Activated CD4-positive, alpha-beta T cell treated with anti-CD3 and anti-CD28 coated beads for 48 hours (primary cell): ENCODE results near the gene LYRM9.
"Not testable (repeated sequence)": the region's sequence is repeated elsewhere in the genome, so short reads cannot be mapped to it uniquely, and the experiment has no call there.

ENCODE experiments used
- DNase-seq: peaks from one replicate; pipeline ENCODE4 v3.0.0-alpha.2; 2020

The LYRM9 gene

GRCh38 chr17:27892866-27893769 lies at the start of gene LYRM9:
TSS of gene LYRM9 (minus strand) at chr17:27893365. CDS start at chr17:27882694, 10,671 bp downstream.
- peak; percentile 94 for DNase-seq

- DNase-seq: no peak
These were observed 47.6 kb upstream of the LYRM9 start for GRCh38 chr17:27940503-27941428.

- no peak for DNase-seq
These were observed 46.6 kb upstream of the LYRM9 start for GRCh38 chr17:27939474-27940465.

GRCh38 chr17:27938864-27939263 lies 45.7 kb upstream of the LYRM9 start:
- DNase-seq: no peak

GRCh38 chr17:27938241-27938640 lies 45.1 kb upstream of the LYRM9 start:
- no peak for DNase-seq

GRCh38 chr17:27937025-27937546 lies 43.9 kb upstream of the LYRM9 start:
- no peak for DNase-seq

GRCh38 chr17:27930000-27930399 lies 36.8 kb upstream of the LYRM9 start:
- DNase-seq: no peak

GRCh38 chr17:27928587-27928986 lies 35.4 kb upstream of the LYRM9 start:
- no peak for DNase-seq

GRCh38 chr17:27927781-27928180 lies 34.6 kb upstream of the LYRM9 start:
- DNase-seq: no peak

- no peak for DNase-seq
These were observed 28.4 kb upstream of the LYRM9 start for GRCh38 chr17:27921599-27921998.

- DNase-seq: no peak
These were observed 27.9 kb upstream of the LYRM9 start for GRCh38 chr17:27921077-27921476.

- DNase-seq: no peak
These were observed 27.4 kb upstream of the LYRM9 start for GRCh38 chr17:27920569-27920968.

GRCh38 chr17:27919079-27919478 lies 25.9 kb upstream of the LYRM9 start:
- no peak for DNase-seq

GRCh38 chr17:27918498-27918897 lies 25.3 kb upstream of the LYRM9 start:
- no peak for DNase-seq

GRCh38 chr17:27917000-27917399 lies 23.8 kb upstream of the LYRM9 start:
- DNase-seq: no peak

GRCh38 chr17:27915709-27916108 lies 22.5 kb upstream of the LYRM9 start:
- DNase-seq: no peak

- DNase-seq: no peak
These were observed 21.2 kb upstream of the LYRM9 start for GRCh38 chr17:27914382-27914781.

GRCh38 chr17:27912964-27913363 lies 19.8 kb upstream of the LYRM9 start:
- no peak for DNase-seq

- not testable (repeated sequence) for DNase-seq
These were observed 19.1 kb upstream of the LYRM9 start for GRCh38 chr17:27912299-27912698.

GRCh38 chr17:27907976-27908558 lies 14.9 kb upstream of the LYRM9 start:
- DNase-seq: no peak

GRCh38 chr17:27906623-27907022 lies 13.5 kb upstream of the LYRM9 start:
- no peak for DNase-seq

- DNase-seq: no peak
These were observed 13.0 kb upstream of the LYRM9 start for GRCh38 chr17:27906226-27906580.
